Transverse colon (tissue), 4 donors: ENCODE results near the gene ATP6V0C.

Experiments
- POLR2A ChIP-seq: fragments of 450-650 bp; IDR thresholded peaks from one replicate; pipeline ENCODE4 v1.6.1; 2016; ENCODE audit warnings: antibody characterized with exemption, mild to moderate bottlenecking, moderate library complexity
- POLR2AphosphoS5 ChIP-seq, 3 donors: sonication (generic); formaldehyde crosslinking; IDR thresholded peaks; one replicate each; pipeline ENCODE4 v1.6.1; 2016; ENCODE audit warnings: antibody characterized with exemption in 3 of 3
- TF ChIP-seq, protein P1 (sequence below), 5 experiments: fragments of 200-600 bp in 3 of 5; fragments of 450-650 bp in 2 of 5; sonication (generic) in 3 of 5; IDR thresholded peaks; 1 replicate in 2 of 5; 2 replicates in 3 of 5; pipeline ENCODE4 v1.5.1; 2016 to 2017; ENCODE audit warnings: antibody characterized with exemption in 5 of 5, inconsistent platforms in 3 of 5, mild to moderate bottlenecking in 2 of 5, moderate library complexity in 1 of 5

GRCh38 chr16:2523801-2524231, 10.1 kb downstream of the ATP6V0C start:
- TF ChIP-seq, protein P1, sequence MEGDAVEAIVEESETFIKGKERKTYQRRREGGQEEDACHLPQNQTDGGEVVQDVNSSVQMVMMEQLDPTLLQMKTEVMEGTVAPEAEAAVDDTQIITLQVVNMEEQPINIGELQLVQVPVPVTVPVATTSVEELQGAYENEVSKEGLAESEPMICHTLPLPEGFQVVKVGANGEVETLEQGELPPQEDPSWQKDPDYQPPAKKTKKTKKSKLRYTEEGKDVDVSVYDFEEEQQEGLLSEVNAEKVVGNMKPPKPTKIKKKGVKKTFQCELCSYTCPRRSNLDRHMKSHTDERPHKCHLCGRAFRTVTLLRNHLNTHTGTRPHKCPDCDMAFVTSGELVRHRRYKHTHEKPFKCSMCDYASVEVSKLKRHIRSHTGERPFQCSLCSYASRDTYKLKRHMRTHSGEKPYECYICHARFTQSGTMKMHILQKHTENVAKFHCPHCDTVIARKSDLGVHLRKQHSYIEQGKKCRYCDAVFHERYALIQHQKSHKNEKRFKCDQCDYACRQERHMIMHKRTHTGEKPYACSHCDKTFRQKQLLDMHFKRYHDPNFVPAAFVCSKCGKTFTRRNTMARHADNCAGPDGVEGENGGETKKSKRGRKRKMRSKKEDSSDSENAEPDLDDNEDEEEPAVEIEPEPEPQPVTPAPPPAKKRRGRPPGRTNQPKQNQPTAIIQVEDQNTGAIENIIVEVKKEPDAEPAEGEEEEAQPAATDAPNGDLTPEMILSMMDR (IDR thresholded peaks at IDR 0.05) = no peak
- no peak for TF ChIP-seq POLR2A
- no peak for TF ChIP-seq POLR2AphosphoS5 (IDR thresholded peaks at IDR 0.05)
